RPMI7951 (cell line): Measurements from ENCODE around the gene DENND1A. TPM values are rescaled to one million over a fixed set of nuclear protein-coding genes. Genes with fewer than 3 reads are reported as not detected.

ENCODE experiments used
- DNase-seq: peaks from one replicate; pipeline ENCODE4 v3.0.0-alpha.2; 2012; ENCODE audit warnings: low read depth
- total RNA-seq: library from RNA; depleted of rRNA; stranded (reverse); fragments of >200 nt; shearing (Covaris generic); gene quantifications from 2 replicates; pipeline ENCODE4 v1.2.3, GENCODE V29; 2014

DENND1A gene
- total RNA-seq, 1 experiment from 2014 or later, result 24.0 TPM

DNA sequence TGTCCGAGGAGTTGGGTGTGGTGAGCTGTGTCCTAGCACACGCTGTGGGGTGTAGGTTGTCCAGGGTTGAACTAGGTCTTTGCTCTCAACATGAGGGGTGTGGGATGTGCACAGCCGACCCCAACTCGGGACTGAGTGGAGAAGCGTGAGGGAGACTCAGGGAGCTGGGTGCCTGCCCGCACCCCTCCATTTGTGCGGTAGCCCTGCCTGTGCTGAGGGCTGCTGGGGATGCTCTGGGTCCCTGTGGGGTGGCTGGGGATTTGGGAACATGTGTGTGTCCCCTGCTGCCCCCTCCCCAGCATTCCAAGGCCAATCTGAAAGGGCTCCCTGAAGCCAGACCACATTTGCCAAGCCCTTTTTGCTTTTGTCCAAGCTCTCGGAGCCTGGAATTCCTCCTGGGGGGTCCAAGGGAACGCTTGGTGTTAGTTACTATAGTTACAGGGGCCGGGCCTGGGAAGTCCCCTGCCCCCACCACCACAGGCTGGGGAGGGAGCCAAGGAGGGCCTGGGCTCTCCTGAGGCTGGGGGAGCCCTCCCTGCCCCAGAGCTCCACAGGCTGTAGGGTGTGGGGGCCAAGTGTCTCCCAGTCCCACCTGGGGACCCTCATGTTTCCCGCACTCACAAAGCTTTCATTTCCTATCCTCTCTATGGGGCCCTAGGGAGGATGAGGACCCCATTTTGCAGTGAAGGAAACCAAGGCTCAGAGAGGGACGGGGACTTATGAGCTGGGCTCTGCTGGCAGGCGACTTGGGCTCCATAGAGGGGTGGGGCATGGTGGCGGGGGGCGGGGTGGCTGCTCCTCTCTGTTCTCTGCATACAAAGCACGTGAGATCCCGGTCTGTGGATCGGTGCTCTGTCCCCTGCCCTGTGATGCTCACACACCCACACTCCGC, 572.8 kb downstream of the DENND1A start:
- no peak for DNase-seq

DNA sequence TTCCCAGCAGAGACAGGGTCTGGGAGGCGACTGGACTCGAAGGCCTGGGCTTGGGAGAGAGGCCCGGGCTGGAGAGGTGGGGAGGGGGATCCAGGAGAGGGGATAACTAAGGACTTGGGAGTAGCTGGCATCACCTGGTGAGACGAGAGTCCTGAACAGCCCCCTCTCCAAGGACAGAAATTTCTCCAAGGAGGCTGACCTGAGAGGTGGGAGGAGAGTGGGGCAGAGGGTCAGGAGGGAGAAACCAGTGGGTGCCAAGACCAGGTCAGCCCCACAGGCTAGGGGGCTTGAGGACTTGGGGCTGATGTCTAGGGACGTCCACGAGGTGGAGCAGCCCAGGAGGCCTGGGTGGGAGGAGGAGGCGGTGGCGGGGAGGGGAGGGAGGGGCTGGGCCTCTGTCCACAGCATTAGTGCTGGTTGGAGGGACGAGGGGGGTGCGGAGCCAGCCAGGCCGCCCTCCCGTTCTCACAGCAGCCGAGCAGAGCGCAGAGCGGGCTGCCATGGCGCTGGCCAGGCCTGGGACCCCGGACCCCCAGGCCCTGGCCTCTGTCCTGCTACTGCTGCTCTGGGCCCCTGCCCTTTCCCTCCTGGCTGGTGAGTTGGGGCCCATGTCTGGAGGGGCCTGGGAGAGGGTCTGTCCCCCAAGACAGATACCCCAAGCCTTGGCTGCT, 574.0 kb downstream of the DENND1A start, which contains the start of gene CRB2:
Gene CRB2 (plus strand): TSS at position 437 of the 671 bp plus-strand sequence. CDS start 64 bp downstream, at position 501.
- DNase-seq, result no peak

DNA sequence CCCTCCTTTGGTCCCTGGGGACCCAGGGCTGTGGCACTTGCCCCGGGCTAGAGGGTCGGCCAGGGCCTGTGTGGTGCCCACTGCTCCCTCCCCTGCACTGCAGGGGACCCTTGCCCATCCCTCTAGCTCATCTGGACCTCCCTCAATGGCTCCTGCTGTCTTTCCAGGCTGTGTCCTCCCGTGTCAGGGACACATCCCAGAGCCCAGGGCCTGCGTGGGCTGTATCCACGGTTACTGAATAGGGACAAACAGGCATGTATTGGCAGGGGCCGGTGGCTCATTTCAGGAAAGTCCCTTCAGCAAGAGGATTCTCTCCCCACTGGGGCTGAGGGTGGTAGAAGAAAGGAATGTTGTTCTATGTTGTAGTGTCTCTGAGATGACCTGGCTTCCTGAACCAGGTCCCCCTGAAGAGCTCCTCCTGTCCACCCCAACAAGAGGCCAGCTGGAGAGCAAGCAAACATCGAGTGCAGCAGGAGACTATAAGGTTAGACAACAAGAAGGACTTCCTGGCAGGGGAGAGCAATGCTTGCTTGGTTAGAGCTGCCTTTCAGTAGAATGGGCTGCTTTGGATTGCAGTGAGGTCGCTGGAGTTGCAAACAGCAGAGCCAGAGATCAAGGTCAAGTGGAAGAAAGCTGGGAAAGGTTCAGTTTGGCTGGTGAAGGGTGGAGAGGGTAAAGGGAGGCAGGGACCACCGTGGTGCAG, 575.0 kb downstream of the DENND1A start:
- DNase-seq, result no peak

DNA sequence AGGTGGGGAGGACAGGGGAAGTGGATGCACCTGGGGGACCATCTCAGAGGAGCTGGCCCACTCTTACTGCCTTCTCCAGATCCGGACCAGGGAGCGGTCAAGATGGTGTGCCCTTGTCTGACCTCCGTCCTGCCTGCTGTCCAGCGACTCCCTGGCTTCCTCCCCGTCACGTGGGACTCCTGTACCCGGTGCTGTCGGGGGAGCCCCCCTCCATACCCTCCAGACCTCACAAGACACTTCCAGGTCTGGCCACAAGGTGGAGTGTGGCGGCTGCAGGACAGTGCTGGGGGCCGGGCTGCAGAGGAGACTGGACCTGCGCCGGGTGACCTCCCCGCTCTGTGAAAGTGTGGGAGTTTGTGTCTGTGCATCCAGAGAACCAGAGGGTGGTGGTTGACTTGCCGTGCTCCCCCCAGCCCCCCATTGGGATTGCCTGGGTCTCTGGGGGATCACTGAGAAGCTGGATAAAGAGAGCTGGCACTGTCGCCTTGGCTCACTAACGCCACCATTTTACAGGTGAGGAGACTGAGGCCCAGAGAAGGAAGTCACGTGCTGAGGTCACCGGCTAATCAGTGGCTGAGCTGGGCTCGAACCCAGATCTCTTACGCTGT, 575.8 kb downstream of the DENND1A start:
- DNase-seq, result peak; percentile 46

DNA sequence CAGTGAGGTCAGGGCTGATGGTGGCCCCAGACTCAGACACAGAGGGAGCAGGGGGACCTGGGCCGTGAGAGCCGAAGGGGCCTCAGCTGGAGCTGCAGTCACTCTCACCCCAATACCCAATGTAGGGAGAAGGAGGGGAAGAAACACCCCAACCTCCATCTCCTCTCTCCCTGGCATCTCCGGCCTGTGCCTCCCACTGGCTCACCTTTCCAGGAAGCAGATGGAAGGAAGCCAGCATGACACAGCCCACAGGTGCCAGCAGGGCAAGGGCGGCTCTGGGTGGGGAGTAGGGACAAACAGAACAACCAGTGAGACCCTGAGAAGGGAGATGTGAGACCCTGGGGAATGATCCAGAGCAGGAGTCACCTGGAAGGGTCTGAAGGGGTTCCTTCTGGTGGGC, 576.9 kb downstream of the DENND1A start:
- DNase-seq, result no peak

DNA sequence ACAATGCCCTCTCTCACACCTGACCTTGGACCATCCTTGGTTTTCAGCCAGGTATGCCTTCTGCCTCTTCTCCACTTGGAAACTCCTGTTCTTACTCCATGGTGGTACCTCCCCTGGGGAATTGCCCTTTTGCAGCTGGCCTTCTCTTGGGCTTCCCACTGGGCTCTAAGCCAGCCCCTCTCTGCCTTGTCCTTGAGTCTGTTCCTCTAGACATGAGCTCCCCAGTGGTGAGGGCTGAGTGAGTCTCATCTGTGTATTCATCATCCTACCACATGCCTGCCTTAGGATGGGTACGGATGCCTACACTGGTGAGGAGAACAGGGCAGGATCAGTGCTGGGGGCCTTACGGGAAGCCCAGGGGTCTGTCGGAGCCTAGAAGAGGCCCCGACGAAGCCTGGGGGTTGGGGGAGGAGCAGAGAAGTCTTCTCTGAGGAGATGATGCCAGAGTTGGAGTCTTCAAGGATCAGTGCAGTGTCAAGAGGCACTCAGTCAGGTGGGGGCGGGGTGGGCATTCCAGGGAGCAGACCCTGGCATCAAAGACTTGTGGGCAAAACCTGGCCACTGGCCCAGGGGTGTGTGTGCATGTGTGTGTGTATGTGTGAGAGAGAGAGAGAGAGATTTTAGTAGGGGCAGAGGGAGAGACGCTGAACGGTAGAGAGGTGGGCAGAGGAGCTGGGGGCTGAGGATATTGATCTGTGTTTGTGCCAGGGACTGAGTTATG, 579.2 kb downstream of the DENND1A start:
- DNase-seq, result no peak

DNA sequence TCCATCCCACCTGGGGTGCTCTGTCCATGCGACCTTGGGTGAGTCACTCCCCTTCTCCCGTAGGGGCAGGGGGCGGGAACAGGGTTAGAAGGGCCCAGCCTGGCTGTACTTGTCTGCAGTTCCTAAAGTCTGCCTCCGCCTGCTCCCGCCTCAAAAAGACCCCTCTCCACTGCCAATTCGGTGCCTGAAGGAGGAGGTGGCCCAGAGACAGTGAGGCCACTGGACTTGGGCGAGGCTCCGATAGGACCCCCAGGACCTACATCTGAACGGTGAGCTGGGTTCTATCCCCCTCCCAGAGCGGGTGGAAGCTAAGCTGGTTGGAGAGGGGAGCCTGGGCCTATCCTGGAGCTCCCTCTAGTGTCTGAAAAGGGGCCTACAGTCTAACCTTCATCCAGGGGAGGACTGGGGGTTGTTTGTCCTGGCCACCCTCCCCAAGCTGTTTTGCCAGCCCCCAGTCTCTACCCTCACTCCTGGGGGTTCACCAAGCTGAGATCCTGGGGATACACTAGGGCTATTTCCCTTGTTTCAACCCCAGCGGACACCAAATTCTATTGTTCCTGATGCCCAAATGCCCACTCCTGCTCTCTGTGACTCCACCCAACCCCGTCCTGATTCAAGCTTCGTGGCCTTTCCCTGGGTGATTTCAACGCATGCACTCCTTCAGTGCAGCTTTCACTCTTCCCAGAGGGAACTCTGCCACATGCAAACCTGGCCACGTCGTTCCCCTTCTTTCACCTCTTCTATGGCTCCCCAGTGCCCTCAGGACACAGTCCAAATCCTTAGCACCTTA, 580.0 kb downstream of the DENND1A start:
- DNase-seq, result peak; percentile 42

DNA sequence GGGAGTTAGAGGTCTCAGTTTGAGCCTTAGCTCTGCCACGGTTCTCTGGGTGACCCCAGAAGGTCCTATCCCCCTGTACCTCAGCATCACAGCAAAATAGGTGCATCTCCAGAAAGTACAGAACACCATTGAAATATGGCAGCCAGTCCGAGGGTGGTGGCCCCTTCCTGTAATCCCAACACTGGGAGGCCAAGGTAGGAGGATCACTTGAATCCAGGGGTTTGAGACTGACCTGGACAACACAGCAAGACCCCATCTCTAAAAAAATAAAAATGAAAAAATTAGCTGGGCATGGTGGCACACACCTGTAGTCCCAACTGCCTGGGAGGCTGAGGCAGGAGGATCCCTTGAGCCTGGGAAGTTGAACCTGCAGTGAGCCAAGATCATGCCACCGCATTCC, 580.9 kb downstream of the DENND1A start:
- DNase-seq, result no peak

DNA sequence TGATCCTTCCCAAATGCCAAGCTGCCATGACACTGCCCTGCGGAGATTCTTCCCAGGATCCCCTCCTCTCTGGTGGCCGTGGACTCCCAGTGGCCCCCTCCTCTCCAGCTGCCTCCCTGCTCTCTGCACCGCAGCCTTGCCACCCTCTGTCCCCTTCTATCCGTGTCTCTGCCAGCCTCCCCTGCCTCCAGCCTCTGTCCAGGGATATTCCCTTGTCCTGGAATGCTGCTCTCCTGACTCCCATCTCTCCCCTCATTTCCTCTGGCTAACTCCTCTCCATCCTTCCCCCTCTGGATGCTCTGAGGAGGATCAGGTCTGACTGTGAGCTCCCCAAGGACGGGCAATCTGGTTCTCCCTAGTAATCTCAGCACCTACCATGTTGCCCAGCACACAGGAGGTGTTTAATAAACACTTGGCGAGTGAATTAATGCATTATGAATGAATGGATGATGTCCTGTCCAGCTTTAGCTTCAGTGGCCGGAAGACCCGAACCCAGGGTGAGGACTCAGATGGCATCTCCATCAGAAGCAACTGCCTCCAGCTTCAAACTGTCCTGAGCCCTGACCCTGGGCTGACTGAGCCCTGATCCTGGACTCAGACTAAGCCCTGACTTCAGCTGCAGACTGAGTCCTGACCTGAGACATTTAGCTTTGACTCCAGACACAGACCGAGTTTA, 581.5 kb downstream of the DENND1A start:
- DNase-seq, result no peak

DNA sequence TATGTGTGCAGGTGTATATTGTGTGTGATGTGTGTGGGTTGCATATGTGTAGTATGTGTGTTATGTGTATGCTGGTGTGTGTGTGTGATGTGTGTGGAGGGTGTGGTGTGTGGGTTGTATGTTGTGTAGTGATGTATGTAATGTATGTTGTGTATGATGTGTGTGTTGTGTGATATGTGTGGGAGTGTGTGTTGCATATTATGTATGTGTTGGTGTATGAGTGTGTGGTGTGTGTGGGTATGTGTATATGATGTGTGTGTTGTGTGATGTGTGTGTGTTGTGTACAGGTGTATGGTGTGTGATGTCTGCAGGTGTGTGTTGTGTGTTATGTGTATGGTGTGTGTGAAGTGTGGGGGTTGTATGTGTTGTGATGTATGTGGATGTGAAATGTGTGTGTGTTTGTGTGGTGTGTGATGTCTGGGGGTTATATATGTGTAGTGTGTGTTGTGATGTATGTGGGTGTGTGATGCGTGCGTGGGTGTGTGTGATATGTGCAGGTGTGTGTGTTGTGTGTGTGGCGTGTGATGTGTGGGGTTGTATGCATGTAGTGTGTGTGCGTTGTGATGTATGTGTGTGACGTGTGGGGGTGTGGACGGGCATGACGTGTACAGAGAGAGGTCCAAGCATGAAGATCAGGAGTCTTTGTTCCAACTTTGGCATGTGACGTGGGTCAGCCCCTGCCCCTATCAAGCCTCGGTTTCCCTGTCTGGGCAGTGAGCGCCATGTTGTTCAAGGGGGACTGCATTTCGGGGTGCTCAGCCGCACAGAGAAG, 582.5 kb downstream of the DENND1A start:
- peak; percentile 22 for DNase-seq

DNA sequence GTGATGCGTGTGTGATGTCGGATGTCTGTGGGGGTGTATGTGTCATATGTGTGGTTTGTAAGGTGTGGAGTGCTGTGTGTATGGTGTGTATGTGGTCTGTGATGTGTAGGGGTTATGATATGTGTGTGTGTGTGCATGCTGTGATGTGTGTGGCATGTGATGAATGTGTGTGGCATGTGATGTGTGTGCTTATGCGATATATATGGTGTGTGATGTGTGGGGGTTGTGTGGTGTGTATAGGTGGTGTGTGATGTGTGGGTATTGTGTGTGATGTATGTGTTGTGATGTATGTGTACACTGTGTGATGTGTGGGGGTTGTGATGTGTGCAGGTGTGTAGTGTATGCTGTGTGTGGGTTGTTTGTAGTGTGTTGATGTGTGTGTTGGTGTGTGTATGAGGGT, 583.1 kb downstream of the DENND1A start:
- no peak for DNase-seq

DNA sequence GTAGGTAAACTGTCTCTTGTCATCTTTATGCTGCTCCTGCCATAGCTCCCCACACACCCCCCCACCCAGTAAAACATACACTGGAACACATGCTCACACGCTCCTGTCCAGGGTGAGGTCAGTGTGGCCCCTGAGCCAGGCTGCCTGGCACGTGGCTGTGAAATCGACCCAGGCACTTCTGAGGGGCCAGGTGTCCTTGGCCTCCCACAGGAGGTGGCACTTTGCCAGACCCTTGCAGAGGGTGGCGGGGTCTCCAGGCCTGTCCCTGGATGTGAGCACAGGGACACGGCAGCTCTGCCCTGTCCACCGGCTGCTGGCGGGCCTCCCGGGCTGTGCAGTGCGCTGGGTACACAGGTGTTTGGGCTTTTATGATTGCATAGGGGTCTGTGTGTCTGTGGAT, 583.9 kb downstream of the DENND1A start:
- DNase-seq, result no peak

DNA sequence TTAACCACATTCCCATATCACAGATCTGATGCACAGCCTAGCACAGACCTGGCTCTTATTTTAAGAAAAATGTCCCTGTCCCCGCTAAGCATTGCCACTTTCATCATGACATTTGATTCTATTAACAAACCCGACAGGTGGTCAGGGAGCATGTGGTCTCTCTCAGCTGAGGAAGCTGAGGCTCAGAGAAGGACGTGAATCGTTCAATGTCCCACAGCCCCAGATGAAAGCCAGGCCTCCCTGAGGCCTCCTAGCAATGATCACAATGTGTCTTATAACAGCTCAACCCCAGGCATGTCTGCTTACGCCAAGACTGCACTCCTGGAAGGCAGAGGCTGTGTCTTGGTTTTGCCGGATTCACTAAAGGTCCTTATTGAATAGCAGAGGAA, 584.4 kb downstream of the DENND1A start:
- DNase-seq, result no peak

DNA sequence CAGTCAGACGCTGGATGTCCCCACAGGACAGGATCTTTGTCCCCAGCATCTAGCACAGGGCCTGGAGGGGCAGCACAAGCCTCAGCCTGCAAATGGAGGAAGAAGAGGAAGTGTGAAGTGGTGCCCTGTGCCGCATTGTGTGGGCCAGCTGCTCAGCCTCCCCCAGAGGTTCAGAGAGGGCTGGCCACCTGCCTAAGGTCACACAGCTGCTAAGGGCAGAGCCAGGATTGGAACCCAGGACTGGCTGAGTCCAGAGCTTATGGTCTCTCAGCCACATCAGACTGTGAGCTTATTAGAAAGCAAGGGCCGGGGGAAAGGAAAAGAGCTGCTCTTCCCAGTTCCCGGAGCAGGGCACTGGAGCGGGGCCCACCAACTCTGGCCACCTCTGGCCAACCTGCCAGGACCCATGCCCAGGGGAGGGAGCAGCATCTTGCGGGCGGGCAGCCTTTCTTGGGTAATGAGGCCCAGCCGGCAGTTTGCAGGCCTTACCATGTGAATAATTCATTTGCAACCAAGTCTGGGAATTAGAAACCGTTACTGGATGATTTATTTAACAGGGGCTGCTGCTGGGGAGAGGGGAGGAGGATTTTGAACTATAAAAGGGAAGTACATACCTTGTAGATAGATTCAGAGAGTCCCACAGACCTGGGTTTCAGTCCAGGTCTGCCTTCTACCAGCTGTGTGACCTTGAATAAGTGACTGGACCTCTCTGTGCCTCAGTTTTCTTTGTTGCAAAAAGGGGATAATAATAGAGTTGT, 585.6 kb downstream of the DENND1A start:
- no peak for DNase-seq

DNA sequence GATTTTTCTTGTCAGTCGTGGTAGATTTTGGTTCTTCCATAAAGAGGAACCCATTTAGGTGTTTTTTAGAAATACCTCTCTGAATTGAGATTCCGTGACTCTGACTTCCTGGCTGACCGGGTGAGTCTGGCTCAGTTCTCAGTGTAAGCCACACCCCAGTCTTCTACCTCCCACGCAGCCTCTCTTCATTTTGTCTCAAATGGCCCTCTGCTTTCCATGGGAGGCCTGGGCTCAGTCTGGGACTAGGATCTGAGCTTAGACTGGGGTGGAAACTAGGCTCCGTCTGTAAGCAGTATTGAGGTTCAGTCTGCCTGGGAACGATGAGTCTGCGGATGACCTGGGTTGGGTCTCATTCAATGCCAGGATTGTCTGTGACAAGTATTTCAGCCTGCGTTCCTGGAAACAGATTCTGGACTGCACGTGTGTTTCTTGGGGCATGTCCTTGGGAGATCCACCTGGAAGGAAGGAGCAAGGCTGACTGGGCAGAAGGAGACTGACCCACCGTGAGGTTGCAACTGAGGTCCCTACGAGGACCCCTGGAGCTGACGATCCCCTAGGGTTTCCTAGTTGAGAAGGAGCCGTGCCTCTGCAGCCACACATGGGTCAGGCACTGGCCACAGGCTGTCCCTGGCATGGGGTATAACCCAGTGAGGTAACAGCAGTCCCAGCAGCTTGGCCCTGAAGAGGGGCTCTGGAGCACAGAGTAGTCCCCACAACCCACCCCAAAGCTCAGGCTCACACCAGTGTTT, 586.3 kb downstream of the DENND1A start:
- DNase-seq, result no peak

DNA sequence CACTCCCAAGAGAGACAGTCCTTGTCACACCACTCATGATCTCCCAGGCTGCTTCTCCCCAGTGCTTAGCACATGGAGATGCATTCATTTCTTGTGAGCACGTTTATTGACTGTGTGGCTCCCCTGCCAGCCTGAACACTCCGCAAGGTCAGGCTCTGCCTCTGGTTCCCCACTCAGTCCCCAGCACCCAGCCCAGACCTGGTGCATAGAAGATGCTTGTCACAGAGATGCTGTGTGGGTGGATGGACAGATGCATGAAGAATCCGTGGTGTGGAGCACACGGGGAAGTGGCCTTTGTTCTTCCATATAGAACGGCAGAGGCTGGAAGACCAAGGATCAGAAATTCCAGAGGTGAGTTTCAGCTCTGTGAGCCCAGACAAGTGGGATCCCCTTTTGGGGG, 587.7 kb downstream of the DENND1A start:
- no peak for DNase-seq

DNA sequence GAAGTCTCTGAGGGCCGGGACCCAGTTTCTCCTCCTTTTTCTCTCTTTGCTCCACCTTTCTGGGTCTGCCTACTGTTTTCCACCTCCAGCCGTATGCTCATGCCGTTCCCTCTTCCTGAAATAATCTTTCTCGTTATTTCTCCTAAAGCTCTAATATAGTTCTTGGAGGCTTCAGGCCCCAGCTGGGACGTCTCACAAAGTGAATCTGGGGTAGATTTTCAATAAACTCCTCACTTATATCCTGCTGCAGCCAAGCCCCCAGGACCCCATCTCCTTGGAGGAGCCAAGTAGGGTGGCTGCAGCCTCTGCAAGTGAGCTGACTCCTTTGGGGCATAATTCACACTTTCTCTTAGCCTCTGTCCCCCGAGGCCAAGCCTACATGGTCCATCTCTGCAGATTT, 588.1 kb downstream of the DENND1A start:
- DNase-seq, result no peak
